Putamen (tissue), 1 donor: ENCODE data around the gene LCP2.

Source experiments
- DNase-seq: peaks from one replicate; pipeline ENCODE4 v3.0.0-alpha.2; 2016; ENCODE audit warnings: low spot score

Gene LCP2

DNA sequence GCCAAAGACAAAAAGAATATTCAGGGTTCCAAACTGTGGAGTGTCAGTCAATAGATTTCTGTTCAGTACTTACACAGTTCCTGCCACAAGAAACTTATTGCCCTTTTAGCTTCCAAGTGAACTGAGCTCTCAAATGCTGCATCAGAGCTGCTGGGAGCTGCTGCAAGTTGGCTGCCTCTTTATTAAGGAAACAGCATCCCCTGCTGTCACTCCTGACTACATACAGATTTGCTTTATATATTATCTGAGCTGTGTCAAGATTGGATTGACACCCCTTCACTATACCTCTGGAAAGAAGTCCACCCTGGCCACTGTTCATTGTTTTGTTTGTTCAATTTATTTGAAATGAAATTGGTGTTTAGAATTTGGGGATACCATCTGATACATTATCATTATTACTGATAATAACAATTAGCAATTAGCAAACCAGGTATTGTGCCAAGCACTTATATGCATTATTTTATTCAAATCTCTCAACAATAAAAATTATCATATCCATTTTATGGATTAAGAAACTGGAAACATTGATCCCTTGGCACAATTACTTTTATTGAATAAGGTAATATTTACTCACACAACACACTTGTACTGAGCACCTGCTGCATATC is 81.2 kb downstream of the LCP2 start:
- peak; percentile 35 for DNase-seq

DNA sequence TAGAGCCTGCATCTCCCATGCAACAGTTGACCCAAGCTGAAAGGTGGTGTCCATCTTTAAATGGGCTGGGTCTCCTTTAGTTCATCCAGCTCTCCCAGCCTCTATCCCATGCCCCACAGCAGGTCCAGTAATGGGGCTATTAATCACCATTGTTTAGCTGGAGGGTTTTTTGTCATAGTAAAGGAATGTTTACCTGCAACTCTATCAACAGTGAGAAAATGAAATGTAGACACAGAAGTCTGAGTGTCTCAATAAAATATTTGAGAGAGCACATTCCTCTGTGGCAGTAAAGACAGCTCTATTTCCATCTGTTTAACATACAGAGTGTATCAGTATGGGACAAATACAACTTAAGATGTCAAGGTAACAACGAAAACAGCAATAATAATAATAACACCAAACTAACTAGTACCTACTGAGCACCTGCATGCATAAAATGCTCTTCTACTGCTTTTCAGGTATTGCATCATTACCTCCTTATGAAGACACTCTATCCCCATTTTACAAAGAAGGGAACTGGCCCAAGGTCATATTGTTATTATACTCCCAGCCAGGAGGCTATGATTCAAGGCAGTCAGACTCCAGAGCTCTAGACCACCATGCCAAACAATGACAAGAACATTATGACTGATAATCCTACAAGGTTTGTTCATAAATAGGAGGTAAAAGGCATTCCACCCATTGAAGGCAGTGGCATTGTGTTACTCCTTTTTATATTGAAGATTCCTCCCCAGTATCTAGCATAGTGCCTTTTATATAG is 85.8 kb downstream of the LCP2 start:
- no peak for DNase-seq

DNA sequence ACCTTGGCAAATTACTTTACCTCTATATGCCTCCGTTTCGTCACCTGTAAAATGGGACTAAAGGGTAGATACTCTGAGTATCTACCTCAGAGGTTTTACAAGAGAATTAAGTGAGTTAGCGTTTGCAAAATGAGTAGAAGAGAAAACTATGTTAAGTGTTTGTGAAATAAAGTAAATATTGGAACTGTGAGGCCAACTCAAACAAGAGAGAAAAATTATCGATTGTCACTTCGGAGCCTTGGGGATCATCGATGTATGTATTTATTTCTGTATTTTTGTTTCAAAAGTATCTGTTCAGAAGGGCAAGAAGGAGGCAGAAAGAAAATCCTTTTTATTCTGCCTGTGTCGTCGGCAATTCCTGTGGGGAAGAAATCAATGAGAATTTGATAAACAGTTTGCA is 90.6 kb downstream of the LCP2 start:
- DNase-seq = no peak

DNA sequence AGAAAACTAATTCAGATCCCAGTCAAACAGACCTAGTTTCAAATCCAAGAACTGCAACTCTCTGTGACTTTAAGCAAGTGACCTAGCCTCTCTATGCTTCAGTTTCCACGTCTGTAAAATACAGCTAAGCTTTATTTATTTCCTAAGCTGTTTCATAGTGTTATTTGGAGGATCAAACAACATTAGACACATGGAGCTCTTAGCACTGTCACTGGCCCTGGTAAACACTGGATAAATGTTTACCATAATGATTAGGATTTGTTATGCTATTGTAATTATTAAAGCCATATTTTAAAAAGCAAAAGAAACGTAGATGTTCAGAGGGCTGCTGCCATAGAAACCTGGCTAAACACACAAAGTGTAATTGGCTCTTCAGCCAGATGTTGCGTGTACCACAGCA is 91.4 kb downstream of the LCP2 start:
- DNase-seq = no peak

DNA sequence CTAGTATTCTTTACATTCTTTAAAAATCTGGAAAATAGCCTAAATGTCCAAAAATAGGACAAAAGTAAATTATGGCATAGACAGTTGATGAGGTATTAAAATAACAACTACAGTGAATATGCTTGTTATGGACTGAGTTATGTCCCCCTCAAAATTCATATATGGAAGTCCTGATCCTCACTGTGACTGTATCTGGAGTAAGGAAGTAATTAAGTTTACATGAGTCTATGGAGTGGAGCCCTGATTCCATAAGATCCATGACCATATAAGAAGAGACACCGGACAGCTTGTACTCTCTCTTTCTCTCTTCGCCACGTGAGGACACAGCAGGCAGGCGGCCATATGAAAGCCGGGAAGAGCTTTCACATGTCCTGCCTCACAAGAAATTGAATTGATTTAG is 93.4 kb downstream of the LCP2 start:
- DNase-seq = no peak

DNA sequence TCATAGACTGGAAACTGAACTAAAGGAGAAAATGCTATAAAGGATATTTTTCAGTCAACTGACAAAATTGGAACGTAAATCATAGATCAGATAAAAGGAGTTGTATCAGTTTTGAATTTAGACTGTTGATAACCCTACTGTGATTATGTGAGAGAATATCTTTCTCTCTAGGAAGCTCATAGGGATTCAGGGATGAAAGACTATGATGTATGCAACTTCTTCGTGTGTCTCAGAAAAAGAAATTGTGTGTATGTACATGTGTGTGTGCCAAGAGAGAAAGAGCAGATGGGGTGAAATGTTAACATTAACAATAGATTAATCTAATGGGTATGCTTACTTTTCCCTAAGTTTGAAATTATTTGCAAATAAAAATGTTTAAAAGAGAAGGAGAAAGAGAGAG is 95.5 kb downstream of the LCP2 start:
- DNase-seq = no peak

DNA sequence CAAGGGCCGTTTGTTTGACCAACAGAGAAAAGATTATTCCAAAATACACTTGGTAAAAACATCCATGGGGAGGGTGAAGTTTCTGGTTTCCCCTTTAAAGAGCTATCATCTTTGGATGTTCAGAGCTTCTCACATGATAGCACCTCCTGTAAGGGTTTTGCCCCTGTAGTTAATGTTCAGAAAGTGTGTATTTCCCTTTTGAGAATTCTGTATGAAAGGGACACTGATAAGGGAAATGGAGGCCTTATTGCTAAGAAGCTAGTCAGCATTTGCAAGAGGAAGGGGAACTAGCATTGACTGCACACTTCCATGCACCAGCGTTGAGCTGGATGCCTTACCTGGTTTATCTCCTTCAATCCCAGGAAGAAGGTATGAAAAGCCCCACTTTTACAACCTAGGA is 96.3 kb downstream of the LCP2 start:
- DNase-seq = no peak

DNA sequence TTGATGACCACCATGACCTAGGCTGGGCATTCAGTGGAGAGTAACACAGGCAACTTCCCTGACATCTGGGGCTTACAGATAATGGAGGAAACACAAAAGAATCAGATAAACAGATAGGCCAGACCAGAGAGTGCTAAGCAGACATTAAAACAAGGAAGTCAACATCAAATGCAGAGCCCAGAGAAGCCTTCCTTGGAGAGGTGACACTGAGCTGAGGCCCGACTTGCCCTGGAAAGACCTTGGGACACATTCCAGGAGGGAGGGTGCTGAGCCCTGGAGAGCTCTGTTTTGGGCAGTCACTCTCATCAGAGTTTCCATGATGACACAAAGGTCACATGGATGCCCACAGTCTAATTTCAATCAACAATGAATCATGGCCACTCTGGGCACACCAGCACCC is 96.7 kb downstream of the LCP2 start:
- DNase-seq = no peak
